Uterus (tissue), 4 donors: ENCODE data around the gene EIF4A2. TPM values are rescaled to one million over a fixed set of nuclear protein-coding genes. Genes with fewer than 3 reads are reported as not detected.

ENCODE experiments used
- DNase-seq, 2 donors: peaks; one replicate each; pipeline ENCODE4 v3.0.0-alpha.2; 2019 to 2020
- H3K27ac ChIP-seq, 2 donors: fragments of 200-600 bp; sonication (generic); 1 replicate in 1 of 2; 2 replicates in 1 of 2; pipeline ENCODE4 v1.5.1; 2016 to 2018
- H3K27me3 ChIP-seq, 2 donors: fragments of 200-600 bp; sonication (generic); one replicate each; pipeline ENCODE4 v1.5.1; 2018 to 2019; ENCODE audit warnings: control low read depth in 1 of 2
- H3K36me3 ChIP-seq, 2 donors: fragments of 200-600 bp; sonication (generic); one replicate each; pipeline ENCODE4 v1.5.1; 2019; ENCODE audit warnings: control low read depth in 1 of 2
- H3K4me1 ChIP-seq, 2 donors: fragments of 200-600 bp; sonication (generic); one replicate each; pipeline ENCODE4 v1.5.1; 2018 to 2019; ENCODE audit warnings: control low read depth in 1 of 2
- H3K4me3 ChIP-seq, 2 donors: fragments of 200-600 bp; sonication (generic); 1 replicate in 1 of 2; 2 replicates in 1 of 2; pipeline ENCODE4 v1.5.1; 2018 to 2019; ENCODE audit warnings: mild to moderate bottlenecking in 1 of 2
- H3K9me3 ChIP-seq, 2 donors: fragments of 200-600 bp; sonication (generic); one replicate each; pipeline ENCODE4 v1.5.1; 2019; ENCODE audit warnings: control low read depth in 1 of 2
- POLR2A ChIP-seq, 2 donors: fragments of 450-650 bp; IDR thresholded peaks; one replicate each; pipeline ENCODE4 v1.6.1; 2016; ENCODE audit warnings: antibody characterized with exemption in 2 of 2, mild to moderate bottlenecking in 1 of 2, moderate library complexity in 1 of 2
- intact Hi-C: fragments of 100-400 bp; cut with DNase I; formaldehyde crosslinking; loops from one replicate; pipeline ENCODE4 v1.15.1; 2023; ENCODE audit warnings: low total_unique reads
- total RNA-seq, 4 donors: library from RNA; depleted of rRNA in 3 of 4; stranded (reverse); fragments of >200 nt in 3 of 4; gene quantifications; one replicate each; pipeline versions ENCODE4 v1.1.0 to v1.2.4, GENCODE V29; 2014 to 2023
- TF ChIP-seq, protein P1 (sequence below), 4 experiments: fragments of 200-600 bp in 2 of 4; fragments of 450-650 bp in 2 of 4; sonication (generic) in 2 of 4; IDR thresholded peaks; one replicate each; pipeline ENCODE4 v1.5.1; 2016 to 2019; ENCODE audit warnings: antibody characterized with exemption in 4 of 4, mild to moderate bottlenecking in 2 of 4, moderate library complexity in 1 of 4
- donor health status: DM: yes; HTN: yes; CAD: no.

Gene EIF4A2
- total RNA-seq, 4 donors from 2014 or later: 429 to 1,121 (median 514) TPM

DNA sequence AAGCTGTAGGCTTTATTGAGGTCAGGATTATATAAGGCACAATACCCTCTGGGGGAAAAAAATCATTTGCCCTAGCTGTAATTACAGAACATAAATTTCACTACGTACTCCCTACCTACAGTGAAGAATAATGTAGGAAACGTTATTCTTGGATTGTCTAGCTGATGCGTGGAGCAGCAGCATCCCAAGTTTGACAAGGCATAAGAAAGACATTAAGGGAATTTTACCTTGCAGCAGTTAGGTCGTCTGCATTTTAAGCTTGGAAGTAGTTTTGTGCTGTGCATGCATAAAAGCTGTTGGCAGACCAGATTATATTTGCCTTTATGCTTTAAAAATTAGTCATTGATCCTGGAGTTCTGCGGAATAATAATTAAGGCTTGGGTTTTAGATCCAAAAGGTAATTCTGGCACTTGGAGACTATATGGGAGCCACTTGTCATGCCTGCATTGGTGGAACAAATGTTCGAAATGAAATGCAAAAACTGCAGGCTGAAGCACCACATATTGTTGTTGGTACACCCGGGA lies 2.2 kb downstream of the EIF4A2 start:
- H3K9me3 ChIP-seq: no peaks in the 10 kb centered on the region
- no peaks in the 10 kb centered on the region for H3K27me3 ChIP-seq
- H3K27ac ChIP-seq: peak overlapping the region in 1 of 2 donors; percentile 100
- intact Hi-C loops: no loop called here
- H3K36me3 ChIP-seq: no peaks in the 10 kb centered on the region
- TF ChIP-seq, protein P1, sequence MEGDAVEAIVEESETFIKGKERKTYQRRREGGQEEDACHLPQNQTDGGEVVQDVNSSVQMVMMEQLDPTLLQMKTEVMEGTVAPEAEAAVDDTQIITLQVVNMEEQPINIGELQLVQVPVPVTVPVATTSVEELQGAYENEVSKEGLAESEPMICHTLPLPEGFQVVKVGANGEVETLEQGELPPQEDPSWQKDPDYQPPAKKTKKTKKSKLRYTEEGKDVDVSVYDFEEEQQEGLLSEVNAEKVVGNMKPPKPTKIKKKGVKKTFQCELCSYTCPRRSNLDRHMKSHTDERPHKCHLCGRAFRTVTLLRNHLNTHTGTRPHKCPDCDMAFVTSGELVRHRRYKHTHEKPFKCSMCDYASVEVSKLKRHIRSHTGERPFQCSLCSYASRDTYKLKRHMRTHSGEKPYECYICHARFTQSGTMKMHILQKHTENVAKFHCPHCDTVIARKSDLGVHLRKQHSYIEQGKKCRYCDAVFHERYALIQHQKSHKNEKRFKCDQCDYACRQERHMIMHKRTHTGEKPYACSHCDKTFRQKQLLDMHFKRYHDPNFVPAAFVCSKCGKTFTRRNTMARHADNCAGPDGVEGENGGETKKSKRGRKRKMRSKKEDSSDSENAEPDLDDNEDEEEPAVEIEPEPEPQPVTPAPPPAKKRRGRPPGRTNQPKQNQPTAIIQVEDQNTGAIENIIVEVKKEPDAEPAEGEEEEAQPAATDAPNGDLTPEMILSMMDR (IDR thresholded peaks at IDR 0.05): no peak
- TF ChIP-seq POLR2A (IDR thresholded peaks at IDR 0.05): no peak
- peak overlapping the region; percentile 79 to 84 for H3K4me3 ChIP-seq
- no peak for DNase-seq
- H3K4me1 ChIP-seq: peaks cover 0 to 23% of the 10 kb centered on the region in 2 donors

DNA sequence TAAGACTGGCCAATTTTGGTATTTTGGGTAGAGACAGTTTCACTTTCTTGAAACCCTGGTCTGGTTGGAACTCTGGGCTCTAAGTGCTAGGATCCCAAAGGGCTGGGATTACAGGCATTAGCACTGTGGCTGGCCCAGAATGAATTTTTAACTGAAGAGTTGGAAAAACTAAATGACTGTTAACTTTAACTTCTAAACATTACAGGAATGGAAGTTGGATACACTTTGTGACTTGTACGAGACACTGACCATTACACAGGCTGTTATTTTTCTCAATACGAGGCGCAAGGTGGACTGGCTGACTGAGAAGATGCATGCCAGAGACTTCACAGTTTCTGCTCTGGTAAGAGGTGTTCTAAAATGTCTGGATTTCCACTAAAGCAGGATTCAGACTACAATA lies 3.5 kb downstream of the EIF4A2 start:
- TF ChIP-seq, protein P1 (IDR thresholded peaks at IDR 0.05): no peak
- TF ChIP-seq POLR2A (IDR thresholded peaks at IDR 0.05): no peak

DNA sequence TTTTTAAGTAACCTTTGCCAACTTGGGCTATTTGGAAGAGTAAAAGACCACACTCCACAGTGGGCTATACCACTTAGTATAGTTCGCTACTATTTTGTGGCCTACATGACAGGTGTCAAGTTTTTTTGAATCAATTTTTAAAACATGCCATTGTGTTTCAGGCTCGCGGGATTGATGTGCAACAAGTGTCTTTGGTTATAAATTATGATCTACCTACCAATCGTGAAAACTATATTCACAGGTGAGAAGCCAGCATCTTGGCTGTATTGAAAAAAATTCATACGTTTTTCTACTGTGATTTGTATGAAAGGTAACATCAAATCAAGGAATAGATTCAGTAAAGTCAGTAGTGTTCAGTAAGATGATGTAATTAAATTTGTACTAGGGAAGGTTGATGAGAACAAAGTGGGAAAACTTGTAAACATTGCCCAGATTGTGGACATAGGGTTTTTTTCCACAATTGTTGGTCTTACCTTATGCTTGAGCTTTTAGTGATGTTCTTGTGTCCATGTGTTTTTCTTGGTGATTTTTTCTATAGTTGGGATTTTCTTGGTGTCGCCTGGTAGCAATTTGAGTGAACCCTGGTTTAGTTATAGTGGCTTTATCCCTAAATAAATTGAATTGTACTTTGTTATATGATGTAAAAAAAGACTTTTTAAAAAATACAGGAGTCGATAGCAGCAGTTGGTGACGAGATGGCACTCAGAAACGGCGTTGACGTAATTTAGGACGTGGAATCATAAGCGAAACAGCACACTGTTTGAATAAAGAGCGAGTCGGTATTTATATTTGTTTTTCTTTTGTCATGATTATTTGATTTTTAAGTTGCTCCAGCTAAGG lies 4.5 kb downstream of the EIF4A2 start:
- Histone ChIP-seq H3K4me3 (no peak overlapping the region), H3K9me3 (no peaks in the 10 kb centered on the region), H3K36me3 (no peaks in the 10 kb centered on the region), H3K4me1 (peaks cover 0 to 17% of the 10 kb centered on the region in 2 donors), H3K27ac (no peak overlapping the region), H3K27me3 (no peaks in the 10 kb centered on the region)
- intact Hi-C loops: no loop called here
- no peak for DNase-seq
- no peak for TF ChIP-seq POLR2A (IDR thresholded peaks at IDR 0.05)
- TF ChIP-seq, protein P1 (IDR thresholded peaks at IDR 0.05): no peak

More for the DNA sequence above, 3.5 kb downstream of the EIF4A2 start:
- Histone ChIP-seq H3K27ac (no peak overlapping the region), H3K4me1 (peaks cover 0 to 22% of the 10 kb centered on the region in 2 donors), H3K9me3 (no peaks in the 10 kb centered on the region), H3K4me3 (no peak overlapping the region), H3K27me3 (no peaks in the 10 kb centered on the region), H3K36me3 (no peaks in the 10 kb centered on the region)
- DNase-seq: no peak
- intact Hi-C loops: no loop called here

DNA sequence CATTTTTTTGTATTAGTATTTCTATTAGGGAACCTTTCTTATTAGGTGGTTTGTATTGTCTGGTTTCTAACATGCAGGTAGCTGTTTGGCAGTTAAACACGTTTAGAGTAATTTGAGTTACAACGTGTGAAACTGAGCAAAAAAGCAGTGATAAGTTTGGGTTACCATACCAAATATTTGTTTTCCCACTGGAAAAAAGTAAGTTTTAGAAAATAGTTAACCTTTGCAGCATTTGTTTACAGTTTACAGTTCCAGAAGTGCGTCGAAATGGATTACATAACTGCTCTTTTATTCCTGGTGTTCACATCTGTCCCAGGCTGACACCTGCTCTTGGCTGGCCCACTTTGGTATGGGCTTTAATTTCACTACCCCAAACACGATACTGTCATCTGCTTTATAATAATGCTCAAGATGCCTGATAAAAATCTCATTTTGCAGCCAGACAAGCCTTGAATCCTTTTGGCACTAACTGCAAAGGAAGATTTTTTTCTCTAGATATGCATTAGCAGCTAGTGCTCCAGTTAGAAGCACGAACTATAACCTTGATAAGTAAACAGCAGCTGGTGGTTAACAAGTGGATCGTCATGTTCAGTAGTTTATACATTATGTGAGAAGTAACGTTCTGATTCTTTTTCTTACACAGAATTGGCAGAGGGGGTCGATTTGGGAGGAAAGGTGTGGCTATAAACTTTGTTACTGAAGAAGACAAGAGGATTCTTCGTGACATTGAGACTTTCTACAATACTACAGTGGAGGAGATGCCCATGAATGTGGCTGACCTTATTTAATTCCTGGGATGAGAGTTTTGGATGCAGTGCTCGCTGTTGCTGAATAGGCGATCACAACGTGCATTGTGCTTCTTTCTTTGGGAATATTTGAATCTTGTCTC lies 5.3 kb downstream of the EIF4A2 start:
- intact Hi-C loops: no loop called here
- DNase-seq: no peak
- no peaks in the 10 kb centered on the region for H3K9me3 ChIP-seq
- H3K27ac ChIP-seq: no peak overlapping the region
- TF ChIP-seq, protein P1 (IDR thresholded peaks at IDR 0.05): no peak
- TF ChIP-seq POLR2A (IDR thresholded peaks at IDR 0.05): no peak
- no peaks in the 10 kb centered on the region for H3K36me3 ChIP-seq
- peaks cover 0 to 17% of the 10 kb centered on the region in 2 donors for H3K4me1 ChIP-seq
- no peak overlapping the region for H3K4me3 ChIP-seq
- no peaks in the 10 kb centered on the region for H3K27me3 ChIP-seq
